IPS DF 6.9 (cell line): ENCODE results near the gene PTP4A1.

Experiments
- DNase-seq: peaks from one replicate; pipeline ENCODE4 v3.0.0-alpha.2; 2013; ENCODE audit warnings: low read depth, low spot score
- H3K27ac ChIP-seq: one replicate; pipeline ENCODE4 v1.5.1; 2013; ENCODE audit warnings: low read length, control low read depth
- H3K27me3 ChIP-seq: 2 replicates; pipeline ENCODE4 v1.6.1; 2013; ENCODE audit warnings: mild to moderate bottlenecking, low read length; ENCODE audit not compliant: control insufficient read depth, insufficient read depth
- H3K36me3 ChIP-seq: 2 replicates; pipeline ENCODE4 v1.6.1; 2013; ENCODE audit warnings: low read length; ENCODE audit not compliant: control insufficient read depth, insufficient read depth
- H3K4me1 ChIP-seq: 2 replicates; pipeline ENCODE4 v1.6.1; 2013; ENCODE audit warnings: low read length; ENCODE audit not compliant: control insufficient read depth, insufficient read depth
- H3K4me3 ChIP-seq: 2 replicates; pipeline ENCODE4 v1.5.1; 2013; ENCODE audit warnings: mild to moderate bottlenecking, low read length
- H3K9me3 ChIP-seq: 2 replicates; pipeline ENCODE4 v1.6.1; 2013; ENCODE audit warnings: low read length, inconsistent platforms; ENCODE audit not compliant: control insufficient read depth, insufficient read depth
- WGBS: extraction: QIAGEN DNeasy Blood & Tissue Kit; methylation state at CpG from one replicate; pipeline ENCODE4 v1.1.7; 2013; ENCODE audit warnings: mixed read lengths, missing lambda C conversion rate; ENCODE audit not compliant: insufficient read length, insufficient coverage; 5-methylcytosine and 5-hydroxymethylcytosine counted together

PTP4A1 gene

GRCh38 chr6:63533952-63534351 lies 38.3 kb upstream of the PTP4A1 start:
- H3K27ac ChIP-seq: no peak overlapping the region
- no CpG with 5 or more reads among the region's 4 CpGs for WGBS

DNA sequence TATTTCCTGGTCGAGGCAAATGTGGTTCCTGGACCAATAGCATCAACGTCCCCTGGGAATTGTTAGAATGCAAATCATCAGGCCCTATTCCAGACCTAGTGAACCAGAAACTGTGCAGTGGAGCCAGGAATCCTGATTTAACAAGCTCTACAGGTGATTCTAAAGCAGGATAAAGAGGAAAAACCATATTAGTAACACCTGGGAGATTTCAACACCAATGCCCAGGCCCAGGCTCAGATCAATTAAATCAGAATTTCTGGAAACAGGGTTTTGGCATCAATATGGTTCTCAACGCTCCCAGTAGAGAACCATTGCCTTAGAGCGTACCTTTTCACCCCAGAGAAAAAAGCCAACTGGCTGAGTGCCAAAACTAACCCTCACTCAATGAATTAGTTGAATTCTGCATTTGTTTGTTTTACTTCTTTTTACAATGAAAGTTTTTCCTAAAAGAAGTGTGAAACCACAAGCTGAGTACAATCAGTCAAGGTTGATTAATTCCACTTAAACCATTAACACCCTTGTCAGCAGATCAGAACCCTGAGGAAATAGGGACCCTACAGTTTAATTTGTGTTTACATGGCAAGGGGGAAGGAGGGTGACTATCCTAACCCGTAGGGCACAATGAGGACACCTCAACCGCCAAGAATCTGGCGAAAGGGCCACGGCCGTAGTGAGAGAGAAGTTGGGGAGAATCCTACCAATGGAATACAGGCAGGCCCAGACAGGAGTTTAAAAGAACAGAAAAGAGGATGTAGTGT lies 34.9 kb upstream of the PTP4A1 start:
- WGBS: no CpG with 5 or more reads among the region's 9 CpGs
- Histone ChIP-seq H3K4me1 (no peaks in the 10 kb centered on the region), H3K9me3 (no peaks in the 10 kb centered on the region), H3K27ac (no peak overlapping the region), H3K27me3 (no peaks in the 10 kb centered on the region), H3K4me3 (no peak overlapping the region), H3K36me3 (no peaks in the 10 kb centered on the region)
- no peak for DNase-seq

More at GRCh38 chr6:63533952-63534351, 38.3 kb upstream of the PTP4A1 start:
- H3K4me1 ChIP-seq: no peaks in the 10 kb centered on the region
- H3K9me3 ChIP-seq: no peaks in the 10 kb centered on the region
- no peaks in the 10 kb centered on the region for H3K27me3 ChIP-seq
- no peak overlapping the region for H3K4me3 ChIP-seq
- DNase-seq: no peak
- H3K36me3 ChIP-seq: no peaks in the 10 kb centered on the region

- Histone ChIP-seq H3K4me3 (no peak overlapping the region), H3K27me3 (no peaks in the 10 kb centered on the region), H3K4me1 (no peaks in the 10 kb centered on the region), H3K9me3 (no peaks in the 10 kb centered on the region), H3K27ac (no peak overlapping the region), H3K36me3 (no peaks in the 10 kb centered on the region)
- DNase-seq: no peak
These were observed 34.4 kb upstream of the PTP4A1 start for GRCh38 chr6:63537959-63538300.

DNA sequence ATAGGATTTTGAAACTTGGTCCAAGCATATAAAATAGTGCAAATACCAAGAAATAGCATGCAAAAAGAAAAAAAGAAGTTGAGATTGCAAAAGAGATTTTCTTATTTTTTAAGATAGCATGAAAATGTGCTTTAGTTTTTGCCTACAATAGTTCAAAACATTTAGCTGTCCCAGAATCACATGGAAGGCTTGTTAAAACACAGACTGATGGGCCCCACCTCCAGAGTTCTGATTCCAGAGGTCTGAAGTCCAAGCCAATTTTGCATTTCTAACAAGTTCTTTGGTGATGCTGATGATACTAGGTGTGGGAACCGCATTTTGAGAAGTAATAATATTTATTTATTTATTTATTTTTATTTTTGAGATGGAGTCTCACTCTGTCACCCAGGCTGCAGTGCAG lies 33.7 kb upstream of the PTP4A1 start:
- no peaks in the 10 kb centered on the region for H3K9me3 ChIP-seq
- no peak overlapping the region for H3K27ac ChIP-seq
- H3K4me3 ChIP-seq: no peak overlapping the region
- H3K4me1 ChIP-seq: no peaks in the 10 kb centered on the region
- H3K36me3 ChIP-seq: no peaks in the 10 kb centered on the region
- WGBS: no CpG with 5 or more reads among the region's 1 CpG
- DNase-seq: no peak
- no peaks in the 10 kb centered on the region for H3K27me3 ChIP-seq

- no peaks in the 10 kb centered on the region for H3K36me3 ChIP-seq
- no peaks in the 10 kb centered on the region for H3K27me3 ChIP-seq
- no CpG with 5 or more reads among the region's 1 CpG for WGBS
- DNase-seq: no peak
- H3K4me1 ChIP-seq: no peaks in the 10 kb centered on the region
- no peak overlapping the region for H3K4me3 ChIP-seq
- H3K9me3 ChIP-seq: no peaks in the 10 kb centered on the region
- no peak overlapping the region for H3K27ac ChIP-seq
These were observed 29.3 kb upstream of the PTP4A1 start for GRCh38 chr6:63543001-63543400.

- DNase-seq: no peak
- no peaks in the 10 kb centered on the region for H3K4me1 ChIP-seq
- no peaks in the 10 kb centered on the region for H3K9me3 ChIP-seq
- no peaks in the 10 kb centered on the region for H3K36me3 ChIP-seq
- no CpG with 5 or more reads among the region's 3 CpGs for WGBS
- H3K27me3 ChIP-seq: no peaks in the 10 kb centered on the region
- H3K27ac ChIP-seq: no peak overlapping the region
- no peak overlapping the region for H3K4me3 ChIP-seq
These were observed 28.3 kb upstream of the PTP4A1 start for GRCh38 chr6:63543982-63544381.

DNA sequence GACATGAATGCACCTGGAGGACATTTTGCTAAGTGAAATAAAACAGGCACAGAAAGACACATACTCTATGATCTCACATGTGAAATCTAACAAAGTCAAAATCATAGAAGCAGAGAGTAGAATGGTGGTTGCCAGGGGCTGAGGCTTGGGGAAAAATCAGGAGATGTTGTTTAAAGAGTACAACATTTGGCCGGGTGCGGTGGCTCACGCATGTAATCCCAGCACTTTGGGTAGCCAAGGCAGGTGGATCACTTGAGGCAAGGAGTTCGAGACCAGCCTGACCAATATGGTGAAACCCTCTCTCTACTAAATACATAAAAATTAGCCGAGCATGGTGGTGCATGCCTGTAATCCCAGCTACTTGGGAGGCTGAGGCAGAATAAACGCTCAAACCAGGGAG lies 26.0 kb upstream of the PTP4A1 start:
- Histone ChIP-seq H3K27ac (no peak overlapping the region), H3K9me3 (no peaks in the 10 kb centered on the region), H3K27me3 (no peaks in the 10 kb centered on the region), H3K36me3 (no peaks in the 10 kb centered on the region), H3K4me1 (no peaks in the 10 kb centered on the region), H3K4me3 (no peak overlapping the region)
- WGBS: no CpG with 5 or more reads among the region's 6 CpGs
- DNase-seq: no peak

DNA sequence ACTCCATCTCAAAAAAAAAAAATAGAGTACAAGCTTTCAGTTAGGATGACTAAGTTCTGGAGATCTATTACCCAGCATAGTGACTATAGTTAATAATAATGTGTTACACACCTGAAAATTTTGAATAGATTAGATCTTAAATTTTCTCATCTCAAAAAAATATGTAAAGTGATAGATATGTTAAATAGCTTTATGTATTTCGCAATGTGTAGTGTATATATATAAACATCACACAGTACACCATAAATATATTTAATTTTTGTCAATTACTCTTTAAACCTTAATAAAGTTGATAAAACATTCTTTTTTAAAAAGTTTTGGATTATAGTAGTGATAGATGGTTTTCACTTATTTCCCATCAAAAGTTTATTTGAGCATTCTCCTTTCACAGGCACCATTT lies 25.6 kb upstream of the PTP4A1 start:
- no peak overlapping the region for H3K27ac ChIP-seq
- H3K36me3 ChIP-seq: no peaks in the 10 kb centered on the region
- H3K9me3 ChIP-seq: no peaks in the 10 kb centered on the region
- WGBS: no CpG with 5 or more reads among the region's 1 CpG
- H3K4me1 ChIP-seq: no peaks in the 10 kb centered on the region
- DNase-seq: no peak
- H3K27me3 ChIP-seq: no peaks in the 10 kb centered on the region
- H3K4me3 ChIP-seq: no peak overlapping the region

DNA sequence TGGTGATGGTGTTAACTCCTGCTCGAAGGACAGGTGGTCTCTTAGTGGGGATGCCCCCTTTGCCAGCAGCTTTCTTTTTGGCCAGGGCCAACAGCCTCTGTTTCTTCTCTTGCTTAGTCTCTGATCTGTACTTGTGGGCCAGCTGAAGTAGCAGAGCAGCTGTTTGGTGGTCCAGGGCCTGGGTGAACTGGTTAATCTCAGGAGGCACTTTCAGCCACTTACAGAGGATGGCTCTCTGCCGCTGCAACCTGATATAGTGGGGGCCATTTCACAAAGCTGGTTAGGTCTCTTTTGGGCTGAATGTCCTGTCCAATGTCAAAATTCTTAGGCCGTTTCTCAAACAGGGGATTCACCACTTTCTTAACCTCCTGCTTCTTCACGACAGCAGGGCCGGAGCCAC lies 23.2 kb upstream of the PTP4A1 start:
- no CpG with 5 or more reads among the region's 5 CpGs for WGBS
- DNase-seq: no peak
- H3K4me3 ChIP-seq: no peak overlapping the region

GRCh38 chr6:63553208-63553607 lies 19.1 kb upstream of the PTP4A1 start:
- no peak for DNase-seq
- Histone ChIP-seq H3K27me3 (no peaks in the 10 kb centered on the region), H3K27ac (no peak overlapping the region), H3K4me3 (no peak overlapping the region), H3K36me3 (no peaks in the 10 kb centered on the region), H3K4me1 (no peaks in the 10 kb centered on the region), H3K9me3 (no peaks in the 10 kb centered on the region)
- WGBS: no CpG with 5 or more reads among the region's 3 CpGs

More for the DNA sequence above, 23.2 kb upstream of the PTP4A1 start:
- no peak overlapping the region for H3K27ac ChIP-seq
- no peaks in the 10 kb centered on the region for H3K4me1 ChIP-seq
- no peaks in the 10 kb centered on the region for H3K9me3 ChIP-seq
- H3K36me3 ChIP-seq: no peaks in the 10 kb centered on the region
- no peaks in the 10 kb centered on the region for H3K27me3 ChIP-seq

DNA sequence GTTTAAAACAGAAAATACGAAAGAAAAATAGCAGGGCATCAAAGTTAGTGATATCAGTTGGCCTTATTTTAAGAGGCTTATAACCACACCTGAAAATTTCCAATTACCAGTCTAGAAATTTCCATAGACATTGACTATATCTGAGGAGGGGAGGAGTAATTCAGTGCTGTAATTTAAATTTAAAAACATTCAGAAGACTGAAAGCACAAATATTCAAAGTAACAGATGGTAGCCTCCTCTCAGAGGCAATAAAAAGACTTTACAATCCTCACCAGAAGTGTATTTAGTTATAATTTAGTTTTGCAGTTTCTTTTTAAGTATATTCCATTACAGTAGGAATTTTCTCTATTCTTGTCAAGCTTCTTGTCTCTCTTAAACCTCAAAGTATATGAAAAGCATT lies 18.4 kb upstream of the PTP4A1 start:
- WGBS: no CpG with 5 or more reads among the region's 1 CpG
- Histone ChIP-seq H3K27ac (no peak overlapping the region), H3K4me3 (no peak overlapping the region)

More for the DNA sequence above, 18.4 kb upstream of the PTP4A1 start:
- Histone ChIP-seq H3K27me3 (no peaks in the 10 kb centered on the region), H3K36me3 (no peaks in the 10 kb centered on the region), H3K9me3 (no peaks in the 10 kb centered on the region), H3K4me1 (no peaks in the 10 kb centered on the region)
- DNase-seq: no peak
